T-helper 2 cell (primary cell): Measurements from ENCODE around the gene ZMIZ1.

Experiments
- DNase-seq, 5 experiments: peaks; one replicate each; pipeline versions ENCODE4 v3.0.0 to v3.0.0-alpha.2; 2012 to 2022

Gene ZMIZ1

DNA sequence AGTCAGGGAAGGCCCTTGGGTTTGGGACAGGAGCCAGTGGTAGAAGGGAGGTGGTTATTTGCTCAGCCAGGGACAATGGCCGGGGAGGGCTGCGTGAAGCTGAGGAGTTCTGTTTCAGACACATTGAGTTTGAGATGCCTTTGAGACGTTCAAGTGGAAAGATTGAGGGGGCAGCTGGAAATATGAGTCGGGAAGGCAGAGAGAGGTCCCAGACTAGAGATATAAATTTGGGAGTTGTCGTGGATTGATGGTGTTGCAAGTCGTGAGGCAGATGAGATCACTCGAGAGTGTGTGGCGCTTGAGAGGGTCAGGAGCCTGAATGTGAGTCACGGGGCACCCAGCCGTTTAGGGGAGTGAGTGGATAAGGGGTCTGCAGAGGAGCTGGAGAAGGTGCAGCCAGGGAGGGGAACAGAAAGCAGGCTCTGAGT is 73.3 kb downstream of the ZMIZ1 start:
- no peak for DNase-seq

DNA sequence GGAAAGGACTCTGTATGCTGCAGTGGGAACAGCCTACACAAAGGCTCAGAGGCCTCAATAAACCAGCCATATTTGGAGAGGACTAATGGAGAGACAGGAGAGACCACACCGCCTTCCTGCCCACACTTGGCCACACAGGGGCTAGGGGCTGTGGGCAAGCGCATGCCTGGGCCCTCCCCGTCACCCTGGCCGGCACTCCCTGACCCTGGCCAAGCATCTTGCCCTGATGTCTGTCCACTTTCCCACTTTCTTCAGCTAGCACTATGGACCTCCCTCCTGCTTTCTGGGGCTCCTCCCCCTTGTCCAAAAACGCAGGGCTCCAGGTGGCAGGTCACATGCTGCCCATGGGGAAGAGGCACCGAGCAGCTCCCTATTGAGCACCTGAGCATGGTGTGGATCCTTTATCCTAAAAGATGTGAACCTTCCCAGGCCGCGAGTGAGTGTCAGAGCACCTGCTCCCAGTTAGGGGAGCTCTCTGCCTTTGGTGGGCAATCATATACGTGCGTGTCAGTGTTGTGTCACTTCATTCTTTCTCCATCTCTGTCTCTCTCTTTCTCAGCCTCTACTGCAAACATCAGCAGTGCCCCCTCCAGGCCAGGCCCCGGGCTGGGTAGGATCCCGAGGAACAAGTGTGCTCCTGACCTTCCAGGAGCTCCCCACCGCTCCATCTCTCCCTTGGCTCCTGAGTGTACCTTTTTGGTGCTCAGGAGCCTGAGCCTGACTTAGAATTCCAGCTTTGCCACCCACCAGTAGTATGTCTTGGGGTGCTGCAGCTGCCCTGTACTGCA is 74.0 kb downstream of the ZMIZ1 start:
- no peak for DNase-seq

DNA sequence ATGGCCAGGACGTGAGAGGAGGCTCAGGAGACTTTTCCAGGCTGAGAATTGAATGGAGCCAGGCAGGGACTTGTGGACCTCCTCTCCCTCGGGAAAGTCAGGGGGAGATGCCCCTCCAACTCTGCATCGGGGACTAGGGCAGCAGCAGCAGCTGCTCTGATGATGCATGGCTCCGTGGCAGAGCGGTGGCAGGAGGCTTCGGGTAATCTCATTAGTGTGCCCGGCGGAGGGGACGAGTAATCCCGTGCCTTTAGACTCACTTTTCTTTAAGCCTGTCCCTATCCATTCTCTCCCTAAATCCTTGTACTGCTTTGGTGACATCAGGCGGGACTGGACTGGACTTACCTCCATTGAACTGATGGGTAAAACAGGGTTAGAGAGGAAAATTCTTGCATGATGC is 75.1 kb downstream of the ZMIZ1 start:
- no peak for DNase-seq

DNA sequence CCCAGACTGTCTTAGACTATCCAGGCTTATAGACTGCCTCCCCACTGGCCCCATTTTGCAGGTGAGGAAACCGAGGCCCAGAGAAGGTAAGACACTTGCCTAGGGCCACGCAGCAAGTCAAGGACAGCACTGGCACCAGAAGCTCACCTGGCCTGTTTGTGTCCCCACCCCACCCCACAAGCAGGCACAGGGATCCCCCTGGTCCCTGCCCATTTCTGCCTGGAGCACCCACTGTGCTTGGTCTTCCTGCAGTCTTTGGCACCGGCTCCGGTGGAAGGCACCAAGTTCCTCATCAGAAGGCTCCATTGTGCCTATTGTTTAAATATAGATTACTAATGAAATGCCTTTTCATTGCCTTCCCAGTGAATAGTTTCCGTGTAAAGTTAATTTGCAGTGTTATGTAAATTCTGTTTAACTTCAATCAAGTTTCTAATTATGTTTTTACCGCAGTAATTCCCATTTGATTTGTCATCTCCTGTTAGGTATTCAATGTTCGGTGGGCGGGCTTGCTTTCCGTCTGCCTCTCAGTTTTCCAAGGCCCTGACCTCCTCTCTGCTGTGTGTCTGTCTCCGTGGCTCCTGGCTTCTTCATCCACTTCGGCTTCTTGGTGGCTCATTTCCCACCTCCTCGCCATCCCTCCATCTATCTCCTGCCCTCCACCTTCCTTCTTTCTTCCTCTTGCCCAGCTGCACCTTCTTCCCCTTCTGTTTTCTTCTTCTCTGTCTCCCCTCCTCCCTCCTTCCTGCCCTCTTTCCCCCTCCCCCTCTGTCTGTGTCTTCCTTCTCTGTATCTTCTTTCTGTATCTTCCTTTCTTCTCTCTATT is 75.8 kb downstream of the ZMIZ1 start:
- DNase-seq: no peak

DNA sequence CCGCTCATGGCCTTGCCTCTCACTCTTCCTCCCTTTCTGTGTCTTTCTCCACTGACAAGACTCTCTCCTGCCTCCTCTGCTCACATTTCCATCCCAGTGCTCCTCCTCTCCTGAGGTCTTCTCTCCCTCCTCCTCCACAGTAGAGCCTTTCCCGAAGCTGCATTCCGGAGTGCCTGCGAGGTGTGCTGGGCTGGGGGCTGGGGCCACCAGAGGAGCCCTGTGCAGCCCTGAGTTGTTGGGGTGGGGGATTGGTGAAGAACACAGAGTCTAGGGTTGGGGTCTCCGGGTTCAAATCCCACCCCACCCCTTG is 76.4 kb downstream of the ZMIZ1 start:
- DNase-seq: no peak

DNA sequence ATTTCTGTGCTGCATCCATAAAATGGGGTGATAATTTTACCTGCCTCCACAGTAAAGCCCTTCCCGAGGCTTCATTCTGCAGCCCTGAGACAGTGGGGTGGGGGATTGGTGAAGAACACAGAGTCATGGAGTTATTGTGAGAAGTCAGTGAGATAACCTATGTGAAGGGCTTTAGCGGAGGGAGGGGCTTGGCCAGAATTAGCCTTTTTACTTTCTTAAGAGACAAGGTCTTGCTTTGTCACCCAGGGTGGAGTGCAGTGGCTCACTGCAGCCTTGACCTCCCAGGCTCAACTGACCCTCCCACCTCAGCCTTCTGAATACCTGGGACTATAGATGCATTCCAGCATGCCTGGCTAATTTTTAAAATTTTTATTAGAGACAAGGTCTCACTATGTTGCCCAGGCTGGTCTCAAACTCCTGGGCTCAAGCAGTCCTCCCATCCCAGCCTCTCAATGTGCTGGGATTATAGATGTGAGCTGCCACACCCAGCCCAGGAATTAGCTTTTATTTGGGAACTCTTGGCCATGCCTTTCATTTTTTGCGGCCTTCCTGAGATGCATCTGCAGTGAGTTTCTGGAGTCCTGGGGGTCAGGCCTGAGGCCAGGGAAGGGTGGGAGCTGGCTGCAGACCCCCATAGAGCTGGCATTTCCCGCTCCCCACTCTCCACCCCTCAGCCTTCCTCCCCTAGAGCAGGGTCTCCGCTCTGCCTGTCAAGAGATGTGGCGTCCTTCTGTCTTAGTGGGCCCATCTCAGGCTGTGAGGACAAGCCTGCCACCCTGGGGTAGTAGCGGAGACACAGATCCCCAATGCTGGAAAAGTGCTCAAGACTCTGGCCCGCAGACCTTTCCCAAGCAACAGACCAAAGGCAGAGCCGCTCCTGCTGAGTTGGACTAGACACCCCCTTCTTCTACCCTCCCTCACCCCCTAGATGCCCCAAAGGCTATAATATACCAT is 77.0 kb downstream of the ZMIZ1 start:
- DNase-seq: no peak

DNA sequence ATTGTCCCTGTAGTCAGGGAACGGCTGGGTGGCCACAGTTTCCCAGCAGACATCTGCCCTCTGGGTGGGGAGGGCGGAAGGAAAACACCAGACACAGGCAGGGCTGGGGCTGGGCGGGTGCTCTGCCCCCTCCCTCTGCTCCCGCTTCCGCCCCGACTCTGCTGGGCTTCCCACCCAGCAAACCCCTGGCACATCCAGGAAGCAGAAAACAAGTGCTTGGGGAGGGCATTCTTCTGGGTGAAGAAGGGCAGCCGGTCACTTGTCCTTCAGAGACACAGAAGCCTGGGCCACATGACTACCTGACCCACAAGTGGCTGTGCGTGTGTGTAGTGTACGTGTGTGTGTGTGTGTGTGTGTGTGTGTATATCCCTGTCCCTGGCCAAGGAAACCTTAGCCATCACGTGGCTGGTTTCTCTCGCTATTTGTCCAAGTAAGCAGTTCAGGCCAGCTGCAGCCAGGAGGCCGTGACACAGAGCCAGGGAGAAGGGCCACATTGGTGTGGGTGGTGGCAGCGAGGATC is 77.9 kb downstream of the ZMIZ1 start:
- DNase-seq: no peak

DNA sequence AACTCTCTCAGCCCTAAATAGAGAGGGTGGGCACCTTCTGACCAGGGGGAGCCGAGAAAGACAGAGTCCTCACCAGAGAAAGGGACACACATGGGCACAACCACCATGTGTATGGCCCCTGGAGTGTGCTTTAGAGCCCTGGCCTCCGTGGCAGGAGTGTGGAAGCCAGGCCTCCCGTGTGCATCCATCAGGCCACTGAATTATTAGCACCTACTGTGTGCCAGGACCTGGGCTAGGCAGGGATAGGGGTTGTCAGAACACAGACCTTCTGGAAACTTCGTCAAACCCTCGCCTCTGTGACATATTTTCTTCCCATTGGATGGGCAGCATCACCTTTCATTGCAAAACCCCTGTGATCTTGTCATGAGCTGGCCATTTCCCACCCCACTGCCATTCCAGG is 78.5 kb downstream of the ZMIZ1 start:
- DNase-seq: no peak

DNA sequence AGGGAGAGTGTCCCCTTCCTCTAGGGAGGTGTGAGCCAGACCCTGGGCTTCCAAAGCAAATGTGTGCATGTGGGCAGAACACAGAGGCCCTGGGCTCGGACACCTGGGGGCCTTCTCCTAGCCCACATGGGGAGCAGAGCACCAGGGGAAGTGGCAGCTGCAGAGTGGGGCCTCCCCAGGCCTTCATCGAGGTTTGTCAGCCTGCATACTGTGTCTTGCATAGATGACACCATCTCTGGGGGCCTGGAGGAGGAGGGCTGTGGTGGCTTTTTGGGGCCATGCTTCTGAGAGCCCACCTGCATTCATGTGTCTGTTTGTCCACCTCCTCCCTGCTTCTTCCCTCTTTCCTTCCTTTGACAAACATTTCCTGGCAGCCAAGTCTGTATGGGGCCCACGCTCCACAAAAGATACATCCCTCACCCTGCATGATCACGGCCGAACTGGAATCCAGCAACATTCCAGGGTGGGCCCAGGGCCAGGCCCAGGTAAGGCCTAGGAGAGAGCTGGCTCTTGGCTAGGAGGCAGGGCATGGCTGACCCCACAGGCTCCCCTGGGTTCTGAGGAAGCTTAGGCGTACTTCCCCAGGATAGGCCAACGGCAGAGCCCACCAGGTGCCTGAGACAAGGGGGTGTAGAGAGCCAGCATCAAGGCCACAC is 79.2 kb downstream of the ZMIZ1 start:
- no peak for DNase-seq

DNA sequence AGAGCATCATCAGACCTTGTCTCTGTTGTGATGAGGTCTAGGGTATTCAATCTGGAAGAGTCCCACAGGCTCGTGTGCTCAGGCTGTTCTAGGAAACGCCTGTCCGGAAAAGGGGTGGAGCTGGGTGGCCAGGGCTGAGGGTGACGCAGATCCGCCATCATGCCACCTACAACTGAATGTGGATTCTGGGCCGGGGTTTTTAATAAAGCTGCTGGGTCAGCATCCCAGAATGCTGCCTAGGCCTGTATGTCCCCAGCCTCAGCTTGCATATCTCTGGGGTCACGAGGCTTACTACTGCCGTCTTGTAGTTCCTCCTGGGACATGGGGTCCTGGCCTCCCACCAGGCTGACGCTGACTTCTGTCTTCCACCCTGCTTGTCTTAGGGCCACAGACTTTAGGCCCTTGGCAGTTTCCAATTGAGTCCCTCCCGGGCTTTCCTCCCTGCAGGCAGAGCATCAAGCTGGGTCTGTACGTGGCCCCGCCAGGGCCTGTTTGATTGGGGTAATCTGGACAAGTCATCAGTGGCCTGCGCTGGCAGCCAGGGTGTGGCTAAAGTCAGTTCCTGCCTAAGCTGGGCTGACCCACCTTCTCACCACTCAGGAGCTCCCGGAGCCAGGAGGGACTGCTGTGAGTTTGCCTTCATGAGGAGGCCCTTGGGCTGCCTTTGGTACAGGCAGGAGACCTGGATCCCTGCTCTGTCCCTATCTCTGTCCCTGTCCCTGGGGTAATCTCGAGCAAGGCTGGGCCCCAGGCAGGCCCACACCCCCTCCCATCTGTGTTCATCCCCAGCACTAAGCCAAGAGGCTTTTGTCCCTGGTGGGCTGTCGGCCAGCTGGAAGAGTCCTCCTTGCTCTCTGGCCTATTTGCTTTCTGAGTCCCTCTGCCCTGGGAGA is 79.9 kb downstream of the ZMIZ1 start:
- no peak for DNase-seq

DNA sequence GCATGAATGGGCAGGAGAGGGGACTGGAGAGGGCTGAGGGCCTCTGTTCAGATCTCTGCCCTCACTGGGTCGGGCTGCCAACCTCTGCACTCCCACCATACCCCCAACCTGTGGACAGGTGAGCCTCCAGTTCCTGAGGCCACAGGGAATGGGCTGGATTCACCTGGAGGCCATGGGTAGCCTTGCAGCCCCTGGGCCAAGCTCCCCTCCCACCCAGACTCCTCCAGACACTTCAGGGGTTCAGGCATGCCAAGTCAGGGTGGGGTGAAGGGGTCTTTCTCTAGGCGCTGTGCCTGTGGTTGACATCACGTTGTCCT is 80.5 kb downstream of the ZMIZ1 start:
- no peak for DNase-seq

DNA sequence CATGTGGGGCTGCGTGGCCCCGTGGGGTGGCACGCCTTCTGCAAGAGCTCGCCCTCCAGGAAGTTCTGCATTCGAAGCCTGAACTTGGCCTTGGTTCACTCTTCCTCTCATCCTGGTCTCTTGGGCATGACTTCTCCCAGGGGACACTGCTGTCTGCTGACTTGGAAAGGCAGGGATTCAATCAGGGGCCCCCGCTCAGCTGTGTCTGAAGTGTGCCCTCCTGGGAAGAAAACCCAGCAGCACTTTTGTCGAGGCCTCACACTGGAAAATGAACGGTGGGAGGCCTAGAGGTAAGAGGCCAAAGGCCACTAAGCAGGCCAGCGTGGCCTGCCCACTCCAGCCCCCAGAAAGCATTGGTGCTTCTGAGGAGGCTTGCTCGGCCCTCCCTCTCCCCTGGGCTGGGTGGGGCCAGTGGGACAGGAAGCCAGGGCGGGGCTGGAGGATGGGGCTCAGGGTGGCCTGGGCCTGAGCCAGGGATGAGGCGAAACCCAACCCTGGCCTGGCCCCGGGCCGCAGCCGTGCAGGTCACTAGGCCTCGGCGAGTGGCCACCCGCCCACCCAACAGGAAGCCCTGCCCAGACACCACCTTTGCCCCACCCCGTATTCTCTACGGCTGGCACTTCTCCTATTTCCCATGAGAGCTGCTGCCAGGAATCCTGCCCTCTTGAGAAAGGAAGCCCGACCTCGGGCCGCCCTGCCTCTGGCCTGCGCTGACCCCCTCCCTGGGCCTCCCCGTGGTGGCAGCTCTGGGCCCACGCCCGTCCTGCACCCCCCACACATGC is 81.1 kb downstream of the ZMIZ1 start:
- DNase-seq: peak in 3 of 5 experiments; percentile 18 to 52 (median 26)

DNA sequence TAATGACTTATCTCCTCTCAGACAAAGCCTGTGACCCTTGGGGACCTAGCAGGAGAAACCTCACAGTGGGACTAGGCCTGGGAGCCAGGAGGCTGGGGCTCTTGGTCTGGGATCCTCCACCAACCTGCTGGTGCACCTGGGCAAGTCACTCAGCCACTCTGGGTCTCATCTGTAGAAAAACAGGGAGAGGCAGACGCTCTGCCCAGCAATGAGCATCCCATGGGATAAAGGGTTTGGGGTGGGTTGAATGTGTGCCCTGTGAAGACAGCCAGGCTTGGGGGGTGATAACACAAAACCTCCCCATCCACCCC is 81.6 kb downstream of the ZMIZ1 start:
- DNase-seq: no peak

DNA sequence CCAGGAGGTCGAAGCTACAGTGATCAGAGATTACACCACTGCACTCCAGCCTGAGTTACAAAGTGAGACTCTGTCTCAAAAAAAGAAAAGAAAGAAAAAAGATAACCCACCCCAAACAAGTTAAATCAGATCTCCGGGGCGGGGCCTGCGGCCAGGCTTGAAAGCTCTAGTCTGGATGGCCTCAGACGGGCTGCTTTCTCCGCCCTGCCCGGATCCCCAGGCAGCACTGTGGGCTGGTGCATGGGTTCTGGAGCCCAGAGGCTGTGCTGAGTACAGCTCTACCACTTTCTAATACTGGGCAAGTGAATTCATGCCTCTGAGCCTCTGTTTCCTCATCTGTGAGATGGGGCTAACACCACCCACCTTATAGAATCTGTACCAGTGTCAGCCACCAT is 83.7 kb downstream of the ZMIZ1 start:
- DNase-seq: no peak

DNA sequence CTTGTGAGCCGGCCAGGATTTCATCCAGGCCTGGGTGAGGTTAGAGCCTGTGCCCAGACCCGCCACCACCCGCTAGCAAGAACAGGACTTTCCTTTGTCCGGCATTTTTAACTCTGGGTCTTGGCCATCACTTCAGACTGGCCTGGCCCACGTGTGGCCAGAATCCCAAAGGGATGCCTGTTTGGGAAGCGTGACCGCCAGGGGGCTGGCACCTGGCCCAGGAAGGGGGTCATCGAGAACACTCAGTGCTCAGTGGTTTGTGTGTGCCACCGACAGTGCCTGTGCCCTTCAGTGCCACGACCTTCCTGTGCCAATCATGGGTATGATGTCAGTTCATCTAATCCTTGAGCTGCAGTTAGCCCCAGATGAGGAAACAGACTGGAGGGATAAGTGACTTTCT is 85.0 kb downstream of the ZMIZ1 start:
- DNase-seq: no peak

DNA sequence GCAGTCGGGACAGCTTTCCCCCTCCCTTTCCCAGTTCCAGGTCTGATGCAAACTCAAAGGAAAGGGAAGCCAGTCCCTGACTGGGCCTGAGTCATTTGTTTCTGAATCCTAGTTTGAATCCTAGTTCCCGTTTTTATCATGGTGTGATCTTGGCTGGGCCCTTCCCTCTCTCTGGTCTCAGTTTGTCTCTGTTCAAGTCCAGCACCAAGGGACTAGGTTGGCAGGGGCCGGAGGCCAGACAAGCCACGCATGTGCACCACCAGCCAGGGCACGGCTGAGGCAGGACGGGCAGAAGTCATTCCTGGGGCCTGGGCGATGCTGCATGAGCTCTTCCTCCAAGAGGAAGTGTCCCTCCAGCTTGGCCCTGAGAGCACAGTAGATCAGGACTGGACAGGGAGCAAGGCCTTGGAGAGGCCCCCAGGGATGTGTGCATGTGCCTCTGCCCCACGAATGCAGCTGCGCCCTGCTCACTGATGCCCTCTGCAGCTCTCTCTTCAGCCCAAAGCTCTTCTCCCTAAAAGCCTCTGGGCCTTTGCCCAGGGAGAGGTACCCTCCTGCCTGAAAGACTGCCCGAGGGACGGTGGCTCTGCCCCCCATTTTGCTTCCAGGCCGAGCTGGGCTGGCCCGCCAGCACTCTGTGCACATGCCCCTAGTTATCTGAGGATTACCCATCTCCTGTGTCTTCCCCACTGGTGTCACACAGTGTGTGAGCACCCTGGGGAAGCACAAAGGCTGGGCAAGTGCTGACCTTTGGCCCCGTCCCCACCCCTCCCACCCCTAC is 86.7 kb downstream of the ZMIZ1 start:
- no peak for DNase-seq

DNA sequence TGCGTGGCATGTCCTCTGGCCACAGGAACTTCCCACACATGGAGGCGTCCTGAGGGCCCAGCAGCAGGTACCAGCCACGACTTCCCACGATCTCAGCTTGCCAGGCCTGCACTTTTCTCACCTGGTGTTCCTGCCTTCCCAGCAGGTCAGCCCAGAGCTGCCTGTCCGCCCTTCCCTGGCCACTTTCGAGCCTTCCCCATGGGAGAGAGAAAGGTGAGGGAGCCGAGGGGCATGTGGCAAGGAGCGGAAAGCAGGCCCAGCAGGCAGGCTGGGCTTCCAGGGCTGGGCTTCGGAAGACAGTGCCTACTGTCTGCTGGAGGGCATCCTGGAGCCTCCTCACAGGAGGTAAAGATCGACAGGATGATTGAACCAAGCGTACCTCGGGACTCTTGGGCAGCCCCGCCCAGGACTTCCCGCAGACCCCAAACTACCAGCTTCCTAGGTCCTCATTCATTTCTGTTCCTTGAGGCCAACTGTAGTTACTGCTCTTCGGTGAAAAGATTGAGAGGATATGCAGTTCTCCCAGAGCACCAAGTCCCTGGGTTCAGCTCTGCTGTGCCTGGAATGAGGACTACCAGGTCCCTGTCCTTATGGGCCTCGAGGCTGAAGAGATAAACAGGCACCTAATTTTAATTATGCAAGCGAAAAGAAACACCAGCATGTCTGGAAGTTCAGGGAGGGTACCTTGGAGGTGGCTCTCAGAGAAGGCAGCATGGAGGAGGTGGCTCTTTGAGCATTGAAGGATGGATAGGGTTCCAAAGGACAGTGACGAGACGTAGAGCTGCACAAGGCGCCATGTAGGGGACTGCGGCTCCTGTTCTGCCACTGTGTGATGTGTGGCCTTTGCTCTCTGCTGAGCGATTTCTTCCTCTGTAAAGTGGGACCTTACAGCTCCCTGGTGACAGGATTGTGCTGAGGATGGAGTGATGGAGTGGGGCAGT is 87.8 kb downstream of the ZMIZ1 start:
- no peak for DNase-seq

DNA sequence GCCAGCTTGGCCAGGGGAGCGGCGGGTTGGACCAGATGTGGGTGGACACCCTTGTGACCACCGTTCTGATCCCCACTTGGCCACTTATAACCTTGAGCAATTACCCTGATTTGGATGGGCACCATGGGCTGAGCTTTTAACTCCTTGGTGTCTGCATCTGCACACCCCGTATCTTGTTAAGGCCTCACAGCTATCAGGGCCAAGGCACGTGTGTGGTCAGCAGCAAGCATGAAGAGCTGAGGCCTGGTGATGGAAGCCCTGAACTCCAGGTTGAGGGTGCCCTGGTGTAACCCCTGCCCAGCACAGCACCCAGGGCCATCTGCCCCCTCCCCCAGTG is 89.2 kb downstream of the ZMIZ1 start:
- no peak for DNase-seq
